SH-SY5Y (cell line): ENCODE measurements around the gene KIAA1217.

Experiments used
- GATA2 ChIP-seq: IDR thresholded peaks from 2 replicates; pipeline ENCODE4 v1.6.1; 2011; ENCODE audit warnings: mild to moderate bottlenecking, low read depth, low read length
- GATA3 ChIP-seq: IDR thresholded peaks from 2 replicates; pipeline ENCODE4 v1.6.1; 2011; ENCODE audit warnings: low read depth, mild to moderate bottlenecking, low read length, moderate library complexity

DNA sequence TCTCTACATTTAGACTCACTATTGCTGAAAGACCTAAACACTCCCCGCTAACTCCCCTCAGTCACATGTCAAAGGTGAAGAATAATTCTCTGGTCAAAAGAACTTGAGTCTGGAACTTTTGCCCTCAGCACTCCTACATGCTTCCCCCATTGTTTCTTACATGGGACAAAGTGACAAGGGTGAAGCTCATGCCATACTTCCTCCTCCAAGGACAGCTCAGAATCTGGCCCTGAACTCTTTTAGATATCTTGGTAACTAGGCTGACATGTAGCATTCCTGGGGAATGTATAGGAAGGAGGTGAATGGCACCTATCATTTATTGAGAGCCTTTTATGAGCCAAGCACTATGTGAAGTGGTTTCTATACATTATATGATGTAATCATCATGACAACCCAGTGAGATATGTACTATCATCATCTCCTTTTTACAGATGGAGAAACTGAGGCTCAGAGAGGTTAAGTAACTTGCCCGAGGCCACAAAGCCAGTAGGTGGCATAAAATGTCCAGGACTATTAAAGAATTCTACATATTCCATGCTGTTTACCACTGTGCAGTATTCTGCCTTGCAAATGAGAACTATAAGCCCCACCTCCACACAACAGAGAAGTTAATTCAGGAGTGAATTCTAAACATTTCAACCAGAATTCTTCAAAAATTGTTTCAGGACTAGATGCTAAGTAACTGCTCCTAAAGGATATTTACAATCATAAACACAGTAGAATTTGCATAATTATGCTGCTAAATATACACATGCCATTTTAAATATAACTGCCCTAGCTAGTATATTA lies 268.2 kb downstream of the KIAA1217 start:
- TF ChIP-seq GATA2 (no peak), GATA3 (no peak)
